Measurements from ENCODE around the gene POU3F1.
A peak's percentile ranks its signal among the peaks of the same experiment; 100 is the strongest.

Gene POU3F1

GRCh38 chr1:38004284-38005108, 42.1 kb downstream of the POU3F1 start (continued):
- TF ChIP-seq ZNF26 (tag by site-specific recombination; IDR thresholded peaks at IDR 0.05) (no peak), ZBTB8A (tag by site-specific recombination; IDR thresholded peaks at IDR 0.05) (peak; percentile 51), ZNF16 (tag by site-specific recombination; IDR thresholded peaks at IDR 0.05; ENCODE audit: low read depth) (no peak), ZNF561 (tag by site-specific recombination; IDR thresholded peaks at IDR 0.05; ENCODE audit: borderline replicate concordance) (no peak), ZSCAN30 (tag by site-specific recombination; IDR thresholded peaks at IDR 0.05) (no peak), MYNN (tag by site-specific recombination; IDR thresholded peaks at IDR 0.05; ENCODE audit: borderline replicate concordance) (no peak), ZNF2 (tag by site-specific recombination; IDR thresholded peaks at IDR 0.05) (0 out of 2 replicates have a peak, but pooled peaks have one; percentile 21), ZNF335 (tag by site-specific recombination; conservative IDR thresholded peaks at IDR 0.05) (peak; percentile 67), PBX3 (CRISPR knock-in tag; IDR thresholded peaks at IDR 0.05) (no peak), GLI4 (tag by site-specific recombination; IDR thresholded peaks at IDR 0.05) (no peak)

DNA sequence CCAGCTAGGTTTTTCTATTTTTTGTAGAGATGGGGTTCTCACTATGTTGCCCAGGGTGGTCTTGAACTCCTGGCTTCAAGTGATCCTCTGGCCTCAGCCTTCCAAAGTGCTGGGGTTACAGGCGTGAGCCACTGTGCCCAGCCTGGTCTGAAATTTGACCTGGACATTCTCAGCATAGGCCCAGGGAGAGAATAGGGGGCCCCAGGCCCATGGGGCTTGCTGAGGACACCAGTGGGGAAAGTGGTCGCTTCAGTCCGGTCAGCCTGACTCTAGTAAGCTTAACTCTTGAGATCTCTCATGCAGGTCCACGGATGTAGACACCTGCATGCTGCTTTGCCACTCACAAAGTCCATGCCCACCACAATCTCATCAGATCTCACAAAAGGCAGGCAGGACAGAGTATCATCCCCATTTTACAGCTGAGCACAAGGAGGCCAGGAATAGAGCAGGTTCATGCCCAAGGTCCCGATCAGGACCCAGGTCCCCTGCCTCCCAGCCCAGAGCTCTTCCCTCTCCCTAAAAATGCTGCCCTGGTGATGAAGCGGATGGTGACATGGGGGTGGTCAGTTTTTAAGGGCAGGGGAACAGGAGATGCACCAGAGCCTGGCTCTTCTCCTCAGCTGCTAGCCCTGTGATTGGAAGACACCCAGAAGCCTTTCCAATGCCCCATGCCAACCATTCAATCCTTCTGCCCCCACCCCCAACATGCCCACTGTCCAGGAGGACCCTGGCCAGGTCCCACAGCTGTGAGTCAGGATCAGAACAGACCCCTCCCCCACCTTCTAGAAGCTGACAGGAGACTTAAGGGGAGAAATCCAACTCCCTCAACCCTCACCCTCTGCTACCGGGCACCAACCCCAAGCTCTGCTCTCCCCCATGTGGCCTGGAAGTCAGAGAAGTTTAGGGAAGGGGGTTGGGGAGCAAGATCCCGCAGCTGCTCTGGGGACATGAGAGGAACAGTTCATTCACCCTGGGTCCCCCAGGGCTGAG, 43.0 kb downstream of the POU3F1 start:
- Histone ChIP-seq H3K36me3 (ENCODE audit: control insufficient read depth in 2 of 2, insufficient read depth in 1 of 2, low read length in 2 of 2) (peaks cover 0 to 8% of the 10 kb centered on the region in 2 experiments; a peak in 1 of 3 replicates), H3K27ac (ENCODE audit: extremely low read depth, low read depth, low read length) (no peak overlapping the region), H3K9me3 (ENCODE audit: control insufficient read depth, insufficient read depth, low read depth, low read length) (no peaks in the 10 kb centered on the region), H3K4me1 (ENCODE audit: control insufficient read depth, insufficient read depth, low read length) (peaks cover 24% of the 10 kb centered on the region), H3K4me3 (ENCODE audit: low read depth, low read length) (peak overlapping the region; percentile 49)
- ChIA-PET CTCF (interaction anchor here (0.8 to 0.9 kb wide), 3 partner anchors 14 to 26 kb away, joined by 3 to 6 read pairs (median 5); partner anchors contain the start of gene SF3A3), POLR2A (interaction anchor here (6.3 kb wide), 1 partner anchor 9 kb away, joined by 44 read pairs; the partner anchor contains the start of gene UTP11)
- TF ChIP-seq GLIS2 (tag by site-specific recombination; IDR thresholded peaks at IDR 0.05) (0 out of 2 replicates have a peak, but pooled peaks have one; percentile 23), ZNF214 (tag by site-specific recombination; IDR thresholded peaks at IDR 0.05; ENCODE audit: borderline replicate concordance) (no peak), HIC1 (tag by site-specific recombination; IDR thresholded peaks at IDR 0.05) (peak; percentile 52; the same call in 1 of the 2 replicates), ZNF248 (tag by site-specific recombination; IDR thresholded peaks at IDR 0.05) (no peak), ZNF2 (tag by site-specific recombination; IDR thresholded peaks at IDR 0.05) (no peak), ZBTB17 (tag by site-specific recombination; IDR thresholded peaks at IDR 0.05) (peak; percentile 21), ZBTB48 (tag by site-specific recombination; IDR thresholded peaks at IDR 0.05) (0 out of 2 replicates have a peak, but pooled peaks have one; percentile 15), BCL11A (tag by site-specific recombination; IDR thresholded peaks at IDR 0.05; ENCODE audit: low read depth) (0 out of 2 replicates have a peak, but pooled peaks have one; percentile 8), KLF9 (tag by site-specific recombination; IDR thresholded peaks at IDR 0.05; ENCODE audit: low read depth) (no peak), ZNF48 (tag by site-specific recombination; IDR thresholded peaks at IDR 0.05) (no peak)
